WTC11 (cell line): ENCODE measurements around the gene CD2. TPM values are rescaled to one million over a fixed set of nuclear protein-coding genes. Genes with fewer than 3 reads are reported as not detected.

ENCODE experiments used
- ATAC-seq: fragments of 200-7000 bp; cut with Tn5 transposase; 2 replicates; pipeline ENCODE4 v1.10.0; 2021; ENCODE audit warnings: mild to moderate bottlenecking, moderate library complexity
- CTCF ChIA-PET: fragments of 300-600 bp; sonication (Branson Sonifier 250); formaldehyde crosslinking; loops from one replicate; lab custom pipeline; 2021; ENCODE audit warnings: antibody characterized with exemption; lab: Charles Lee
- POLR2A ChIA-PET: fragments of 350-600 bp; sonication (Branson Sonifier 250); formaldehyde crosslinking; loops from one replicate; lab custom pipeline; 2021; ENCODE audit warnings: antibody characterized with exemption; lab: Charles Lee
- DNase-seq: peaks from one replicate; pipeline ENCODE4 v3.0.0; 2021; ENCODE audit warnings: low spot score
- H3K27ac Mint-ChIP-seq: 2 replicates; pipeline ENCODE4 v1.8.0; 2021; ENCODE audit warnings: mixed read lengths
- H3K27me3 Mint-ChIP-seq: 2 replicates; pipeline ENCODE4 v1.8.0; 2021; ENCODE audit warnings: low read depth, mild to moderate bottlenecking, moderate library complexity, mixed read lengths
- H3K36me3 Mint-ChIP-seq: 2 replicates; pipeline ENCODE4 v1.8.0; 2021; ENCODE audit warnings: mixed read lengths
- H3K4me1 Mint-ChIP-seq: 2 replicates; pipeline ENCODE4 v1.8.0; 2022; ENCODE audit warnings: mixed read lengths
- H3K4me3 Mint-ChIP-seq: 2 replicates; pipeline ENCODE4 v1.8.0; 2021; ENCODE audit warnings: mild to moderate bottlenecking, moderate library complexity, mixed read lengths
- H3K9me3 Mint-ChIP-seq: 2 replicates; pipeline ENCODE4 v1.8.0; 2021; ENCODE audit warnings: mixed read lengths
- ATF2 ChIP-seq: sonication (generic); formaldehyde crosslinking; IDR thresholded peaks from 2 replicates; pipeline ENCODE4 v1.8.1; 2022; ENCODE audit warnings: low read depth, missing genetic modification reagents, borderline replicate concordance
- CBFB ChIP-seq: sonication (generic); formaldehyde crosslinking; IDR thresholded peaks from 2 replicates; pipeline ENCODE4 v1.8.1; 2022; ENCODE audit warnings: mild to moderate bottlenecking, low read depth, missing genetic modification reagents
- CDX4 ChIP-seq: fragments of 250-450 bp; sonication (Bioruptor Pico); IDR thresholded peaks from 2 replicates; pipeline ENCODE4 v1.9.0; 2021; ENCODE audit warnings: moderate library complexity, mild to moderate bottlenecking, inconsistent platforms, borderline replicate concordance
- CTCF ChIP-seq: fragments of 200-600 bp; IDR thresholded peaks from 2 replicates; pipeline ENCODE4 v1.8.0; 2022; ENCODE audit warnings: antibody characterized with exemption
- EMX1 ChIP-seq: fragments of 250-450 bp; sonication (Bioruptor Pico); IDR thresholded peaks from 2 replicates; pipeline ENCODE4 v1.8.0; 2021; ENCODE audit warnings: mild to moderate bottlenecking
- ERG ChIP-seq: fragments of 250-450 bp; sonication (Bioruptor Pico); IDR thresholded peaks from 2 replicates; pipeline ENCODE4 v1.8.0; 2021; ENCODE audit warnings: mild to moderate bottlenecking
- GABPB1 ChIP-seq: sonication (generic); formaldehyde crosslinking; IDR thresholded peaks from 2 replicates; pipeline ENCODE4 v1.8.1; 2023; ENCODE audit warnings: mild to moderate bottlenecking, missing genetic modification reagents
- GRHL2 ChIP-seq: fragments of 250-450 bp; sonication (Bioruptor Pico); IDR thresholded peaks from 2 replicates; pipeline ENCODE4 v1.8.0; 2022; ENCODE audit warnings: mild to moderate bottlenecking, moderate library complexity; ENCODE audit not compliant: insufficient replicate concordance, severe bottlenecking
- IRF2 ChIP-seq: sonication (generic); formaldehyde crosslinking; IDR thresholded peaks from 2 replicates; pipeline ENCODE4 v1.8.0; 2022; ENCODE audit warnings: low read depth, missing genetic modification reagents, borderline replicate concordance
- MLX ChIP-seq: sonication (generic); formaldehyde crosslinking; IDR thresholded peaks from 2 replicates; pipeline ENCODE4 v1.8.1; 2023; ENCODE audit warnings: mild to moderate bottlenecking, missing genetic modification reagents, moderate library complexity
- NR1H2 ChIP-seq: sonication (generic); formaldehyde crosslinking; IDR thresholded peaks from 2 replicates; pipeline ENCODE4 v1.9.0; 2021; ENCODE audit warnings: mild to moderate bottlenecking, moderate library complexity, missing genetic modification reagents
- PRDM15 ChIP-seq: sonication (generic); formaldehyde crosslinking; IDR thresholded peaks from 2 replicates; pipeline ENCODE4 v1.8.0; 2022; ENCODE audit warnings: missing genetic modification reagents
- RELA ChIP-seq: sonication (generic); formaldehyde crosslinking; IDR thresholded peaks from 2 replicates; pipeline ENCODE4 v1.8.1; 2022; ENCODE audit warnings: missing genetic modification reagents, mild to moderate bottlenecking, borderline replicate concordance
- RORB ChIP-seq: fragments of 250-450 bp; sonication (Bioruptor Pico); IDR thresholded peaks from 2 replicates; pipeline ENCODE4 v1.9.0; 2021; ENCODE audit warnings: mild to moderate bottlenecking
- SMAD4 ChIP-seq: sonication (generic); formaldehyde crosslinking; IDR thresholded peaks from 2 replicates; pipeline ENCODE4 v1.8.0; 2022; ENCODE audit warnings: mild to moderate bottlenecking, missing genetic modification reagents
- STAT6 ChIP-seq: sonication (generic); formaldehyde crosslinking; conservative IDR thresholded peaks from 2 replicates; pipeline ENCODE4 v1.8.1; 2023; ENCODE audit warnings: mild to moderate bottlenecking, low read depth, missing genetic modification reagents, moderate library complexity
- TEAD4 ChIP-seq: sonication (generic); formaldehyde crosslinking; IDR thresholded peaks from 2 replicates; pipeline ENCODE4 v1.8.0; 2022; ENCODE audit warnings: mild to moderate bottlenecking, missing genetic modification reagents
- ZNF425 ChIP-seq: fragments of 250-450 bp; sonication (Bioruptor Pico); conservative IDR thresholded peaks from 2 replicates; pipeline ENCODE4 v1.9.0; 2021; ENCODE audit warnings: mild to moderate bottlenecking
- ZNF671 ChIP-seq: fragments of 250-450 bp; sonication (Bioruptor Pico); IDR thresholded peaks from 2 replicates; pipeline ENCODE4 v1.8.0; 2021; ENCODE audit warnings: mild to moderate bottlenecking
- total RNA-seq: library from RNA; stranded (reverse); gene quantifications from 3 replicates; pipeline ENCODE4 v1.2.3, GENCODE V29; 2021

CD2 gene
- total RNA-seq, 1 experiment from 2014 or later: 0.13 TPM

GRCh38 chr1:116740746-116741145 lies 13.5 kb upstream of the CD2 start (continued):
- no peak for TF ChIP-seq ERG (CRISPR knock-in tag)
- TF ChIP-seq ATF2 (CRISPR knock-in tag): no peak
- TF ChIP-seq SMAD4 (CRISPR knock-in tag): no peak
- no peak for TF ChIP-seq STAT6
- no peak for TF ChIP-seq TEAD4 (CRISPR knock-in tag)
- no peak for TF ChIP-seq MLX

- Mint-ChIP-seq H3K27ac (no peak overlapping the region), H3K4me3 (no peak overlapping the region), H3K36me3 (peaks cover 42% of the 10 kb centered on the region), H3K27me3 (peaks cover 13% of the 10 kb centered on the region), H3K9me3 (peaks cover 64% of the 10 kb centered on the region), H3K4me1 (no peaks in the 10 kb centered on the region)
- ChIA-PET CTCF (interaction anchor here (1.0 kb wide), 1 partner anchor 19 kb away, joined by 3 read pairs; no protein-coding TSS in a partner anchor), POLR2A (no interaction called here)
- TF ChIP-seq CBFB (CRISPR knock-in tag): no peak
- TF ChIP-seq GRHL2 (CRISPR knock-in tag): no peak
- TF ChIP-seq NR1H2 (CRISPR knock-in tag): no peak
- no peak for TF ChIP-seq EMX1 (CRISPR knock-in tag)
- TF ChIP-seq CDX4 (CRISPR knock-in tag): no peak
- no peak for TF ChIP-seq CTCF
- no peak for TF ChIP-seq ZNF425 (CRISPR knock-in tag)
- no peak for TF ChIP-seq ZNF671
- no peak for TF ChIP-seq GABPB1 (CRISPR knock-in tag)
- TF ChIP-seq PRDM15 (CRISPR knock-in tag): no peak
- no peak for TF ChIP-seq IRF2 (CRISPR knock-in tag)
- TF ChIP-seq RELA (CRISPR knock-in tag): no peak
- no peak for TF ChIP-seq TEAD4 (CRISPR knock-in tag)
- no peak for TF ChIP-seq RORB (CRISPR knock-in tag)
- ATAC-seq (no peak), DNase-seq (no peak)
Observed at GRCh38 chr1:116741836-116742565, 12.2 kb upstream of the CD2 start.
